GM18520 (cell line): ENCODE results near the gene GAL3ST3.
"Not testable (repeated sequence)": the region's sequence is repeated elsewhere in the genome, so short reads cannot be mapped to it uniquely, and the experiment has no call there.

Experiments
- ATAC-seq: cut with Tn5 transposase; IDR thresholded peaks from one replicate; pipeline ENCODE4 v1.9.1; 2021; ENCODE audit not compliant: unreplicated experiment

GAL3ST3 gene

DNA sequence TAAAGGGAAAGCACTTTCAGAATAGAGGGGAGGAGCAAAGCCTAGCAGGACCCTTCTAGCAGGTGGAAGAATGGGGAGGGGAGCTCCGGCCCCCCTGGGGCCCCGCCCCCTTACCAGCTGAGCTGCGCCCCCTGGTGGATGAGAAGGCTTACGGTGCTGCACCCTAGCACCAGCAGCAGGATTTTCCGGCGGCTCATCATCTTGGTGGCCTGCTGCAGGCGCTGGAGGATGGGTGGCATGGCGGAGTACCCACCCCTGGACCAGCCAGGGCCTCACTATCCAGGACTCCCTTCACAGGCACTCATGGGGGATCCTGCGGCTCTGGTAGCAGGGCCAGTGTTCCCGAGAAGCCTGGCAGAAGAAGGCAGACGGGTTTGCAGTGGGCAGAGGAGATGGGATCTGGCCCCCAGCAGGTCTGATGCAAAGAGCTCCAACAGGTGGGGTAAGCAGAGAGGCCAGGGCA, 3.8 kb downstream of the GAL3ST3 start:
- ATAC-seq = peak; percentile 41

DNA sequence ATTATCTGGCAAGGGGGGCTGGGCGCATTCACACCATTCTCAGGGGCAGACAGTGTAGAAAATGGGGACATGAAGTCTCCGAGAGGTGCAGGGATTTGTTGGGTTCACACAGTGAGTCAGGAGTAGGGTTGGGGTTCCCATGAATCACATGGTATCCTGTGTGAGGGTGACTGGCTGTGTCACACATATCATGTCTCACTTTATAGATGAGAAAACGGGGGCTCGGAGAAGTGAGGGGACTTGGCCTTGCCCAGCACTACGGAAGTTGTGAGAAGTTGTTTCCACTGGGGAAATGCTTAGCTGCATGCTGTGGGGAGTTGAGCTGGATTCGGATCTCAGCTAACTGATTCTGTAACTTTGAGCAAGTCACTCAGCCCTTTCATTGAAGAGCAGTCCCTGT, 4.2 kb downstream of the GAL3ST3 start:
- no peak for ATAC-seq

DNA sequence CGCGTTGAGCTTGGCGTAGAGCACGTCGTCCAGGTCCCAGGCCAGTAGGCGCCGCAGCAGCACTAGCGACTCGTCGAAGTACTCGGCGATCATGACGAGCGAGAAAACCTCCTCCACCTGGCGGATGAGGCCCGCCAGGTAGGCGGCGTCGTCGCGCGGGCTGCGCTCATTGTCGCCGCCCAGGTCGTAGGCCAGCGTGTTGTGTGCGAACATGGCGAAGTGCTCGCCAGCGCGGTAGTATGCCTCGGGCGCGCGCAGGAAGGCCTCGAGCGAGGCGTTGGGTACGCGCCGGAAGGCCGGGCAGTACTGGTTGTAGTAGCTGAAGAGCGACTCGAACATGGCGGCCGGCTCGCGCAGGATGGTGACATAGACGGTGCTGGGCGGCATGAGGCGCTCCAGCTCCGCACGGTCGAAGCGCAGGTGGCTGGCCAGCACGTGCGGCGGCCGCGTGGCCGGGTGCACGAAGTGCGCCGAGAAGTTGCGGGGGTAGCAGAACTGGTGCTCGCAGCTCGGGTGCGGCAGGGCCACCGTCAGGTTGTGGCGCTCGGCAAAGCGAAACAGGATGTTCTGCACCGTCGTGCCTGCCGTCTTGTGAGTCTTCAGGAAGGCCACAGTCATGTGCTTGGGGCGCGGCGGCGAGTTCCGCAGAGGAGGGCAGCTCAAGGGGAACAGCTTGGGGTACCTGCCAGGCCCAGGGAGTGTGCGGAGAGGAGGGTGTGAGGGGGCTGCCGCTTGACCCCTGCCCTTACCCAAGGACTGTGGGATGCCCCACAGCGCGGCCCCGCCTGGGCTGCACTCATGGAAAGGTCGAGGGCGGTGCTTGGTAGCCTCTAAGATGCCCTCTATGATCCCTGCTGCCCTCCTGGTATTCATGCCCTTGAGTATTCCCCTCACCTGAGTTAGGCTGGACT, 5.7 kb downstream of the GAL3ST3 start:
- ATAC-seq = no peak

DNA sequence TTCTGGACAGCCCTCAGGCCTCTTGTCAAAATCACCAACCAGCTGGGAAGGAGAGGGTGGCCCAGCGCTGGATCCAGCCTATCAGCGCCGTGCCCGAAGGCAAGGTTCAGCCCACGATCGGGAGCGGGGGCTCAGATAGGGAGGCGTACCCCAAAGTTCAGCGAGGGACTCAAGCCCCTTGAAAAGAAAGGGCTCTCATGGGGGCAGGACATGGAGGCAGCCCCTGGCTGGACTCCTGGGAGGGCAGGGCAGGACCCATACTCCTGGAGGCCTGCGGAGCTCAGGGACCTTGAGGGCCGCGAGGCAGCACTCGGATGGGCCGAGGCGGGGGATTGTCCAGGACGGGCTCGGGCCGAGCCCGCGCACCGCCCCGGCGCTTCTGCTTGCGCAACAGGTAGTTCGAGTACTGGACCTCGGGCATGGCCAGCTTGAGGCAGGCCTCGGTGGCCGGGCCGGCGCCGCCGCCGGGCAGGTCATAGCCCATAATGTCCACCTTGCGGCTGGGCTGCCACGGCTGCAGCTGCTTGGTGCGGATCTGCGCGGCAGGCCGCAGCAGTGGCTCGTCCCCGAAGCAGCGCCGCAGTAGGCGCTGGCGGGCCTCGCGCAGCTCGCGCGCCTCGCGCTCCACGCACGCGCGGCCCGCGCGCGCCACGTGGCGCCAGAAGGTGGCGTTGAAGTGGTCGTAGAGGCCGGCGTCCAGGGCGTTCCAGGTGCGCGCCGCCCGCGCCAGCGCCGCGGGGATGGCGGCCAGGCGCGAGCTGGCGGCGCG, 6.5 kb downstream of the GAL3ST3 start:
- ATAC-seq = no peak

DNA sequence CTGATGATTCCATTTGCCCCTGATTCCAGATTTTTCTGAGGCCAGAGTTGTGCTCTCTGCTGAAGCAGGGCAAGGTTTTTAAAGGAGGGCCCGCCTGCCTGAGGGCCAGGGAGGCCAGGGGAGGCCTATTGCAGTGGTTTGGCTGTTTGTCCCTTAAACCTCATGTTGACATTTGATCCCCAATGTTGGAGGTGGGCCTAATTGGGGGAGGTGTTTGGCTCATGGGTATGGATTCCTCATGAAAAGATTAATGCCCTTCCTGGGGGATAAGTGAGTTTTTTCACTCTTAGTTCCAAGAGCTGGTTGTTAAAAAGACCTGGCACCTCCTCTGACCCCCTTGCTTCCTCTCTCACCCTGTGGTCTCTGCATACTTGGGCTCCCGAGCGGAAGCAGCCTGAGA, 9.2 kb downstream of the GAL3ST3 start:
- no peak for ATAC-seq

DNA sequence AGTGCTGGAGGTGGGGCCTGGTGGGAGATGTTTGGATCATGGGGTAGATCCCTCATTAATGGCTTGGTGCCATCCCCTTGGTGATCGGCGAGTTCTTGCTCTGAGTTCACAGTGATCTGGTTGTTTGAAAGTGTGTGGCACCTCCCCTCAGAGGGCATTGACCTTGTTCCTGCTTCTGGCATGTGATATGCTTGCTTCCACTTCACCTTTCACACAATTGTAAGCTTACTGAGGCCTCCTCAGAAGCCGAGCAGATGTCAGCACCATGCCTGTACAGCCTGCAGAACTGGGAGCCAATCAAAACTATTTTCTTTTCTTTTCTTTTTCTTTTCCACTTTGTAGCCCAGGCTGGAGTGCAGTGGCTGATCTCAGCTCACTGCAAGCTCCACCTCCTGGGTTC, 11.6 kb downstream of the GAL3ST3 start:
- ATAC-seq = no peak

DNA sequence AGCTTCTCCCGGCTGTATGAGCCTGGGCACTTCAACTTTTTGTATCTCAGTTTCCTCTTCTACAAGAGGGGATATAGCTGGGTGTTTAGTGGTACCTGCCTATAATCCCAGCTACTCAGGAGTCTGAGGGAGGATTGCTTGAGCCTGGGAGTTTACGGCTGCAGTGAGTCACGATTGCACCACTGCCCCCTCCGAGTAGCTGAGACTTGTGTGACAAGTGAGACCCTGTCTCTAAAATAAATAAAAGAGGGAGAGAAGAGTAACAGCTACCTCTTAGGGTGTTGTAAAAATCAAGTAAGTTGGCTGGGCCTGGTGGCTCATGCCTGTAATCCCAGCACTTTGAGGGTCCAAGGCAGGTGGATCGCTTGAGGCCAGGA, 12.6 kb downstream of the GAL3ST3 start:
- ATAC-seq = no peak

DNA sequence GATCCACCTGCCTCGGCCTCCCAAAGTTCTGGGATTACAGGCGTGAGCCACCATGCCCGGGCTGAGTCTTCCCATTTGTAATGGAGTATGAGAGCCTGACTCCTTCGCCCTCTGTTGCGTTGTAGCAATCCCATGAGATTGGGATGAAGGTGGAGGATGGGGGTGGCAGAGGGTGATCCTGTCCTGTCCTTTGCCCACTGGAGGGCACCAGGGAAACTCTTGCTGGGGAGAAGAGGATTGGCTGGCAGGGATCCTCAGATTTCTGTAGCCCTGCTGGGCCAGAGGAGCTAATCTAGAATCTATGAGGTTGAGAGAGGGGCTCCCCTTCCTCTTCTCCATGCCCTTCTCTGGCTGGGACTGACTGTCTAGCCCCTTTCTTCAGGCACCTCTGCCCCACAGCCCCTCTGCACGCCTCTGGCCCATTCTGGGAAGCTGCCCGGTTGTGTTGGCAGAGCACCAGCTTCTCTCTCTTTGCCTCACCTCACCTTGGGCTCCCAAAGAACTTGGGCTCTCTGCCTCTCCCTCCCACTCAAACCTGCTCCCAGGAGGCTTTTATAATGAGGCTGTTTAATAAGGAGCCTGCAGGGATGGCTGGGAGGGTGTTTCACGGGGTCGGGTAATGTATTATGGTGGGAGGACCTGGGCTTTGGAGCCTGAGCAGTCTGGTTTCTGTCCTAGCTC, 13.2 kb downstream of the GAL3ST3 start:
- ATAC-seq = no peak

DNA sequence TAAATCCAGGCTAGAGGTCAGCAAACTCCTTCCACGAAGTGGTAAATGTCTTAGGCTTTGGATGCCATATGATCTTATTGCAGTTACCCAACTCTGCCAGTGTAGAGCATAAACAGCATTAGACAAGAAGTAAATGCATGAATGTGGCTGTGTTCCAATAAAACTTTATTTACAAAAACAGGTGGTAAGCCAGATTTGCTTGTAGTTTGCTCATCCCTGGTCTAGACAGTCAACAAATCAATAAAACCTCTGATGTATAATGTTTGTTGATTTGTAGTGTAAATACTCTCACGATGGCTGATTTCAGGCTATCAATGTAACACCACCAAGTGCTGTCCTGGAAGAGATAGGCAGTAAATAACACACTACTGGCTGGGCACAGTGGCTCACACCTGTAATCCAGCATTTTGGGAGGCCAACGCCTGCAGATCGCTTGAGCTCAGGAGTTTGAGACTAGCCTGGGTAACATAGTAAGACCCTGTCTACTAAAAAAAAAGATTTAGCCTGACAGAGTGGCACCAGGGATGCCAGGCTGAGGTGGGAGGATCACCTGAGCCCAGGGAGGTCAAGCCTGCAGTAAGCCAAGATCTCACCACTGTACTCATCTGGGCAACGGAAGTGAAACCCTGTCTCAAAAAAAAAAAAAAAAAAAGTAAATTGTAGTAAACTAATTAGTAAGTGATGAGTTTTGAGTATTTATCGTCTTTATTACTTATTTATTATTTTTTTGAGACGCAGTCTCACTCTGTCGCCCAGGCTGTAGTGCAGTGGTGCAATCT, 15.8 kb downstream of the GAL3ST3 start:
- no peak for ATAC-seq

DNA sequence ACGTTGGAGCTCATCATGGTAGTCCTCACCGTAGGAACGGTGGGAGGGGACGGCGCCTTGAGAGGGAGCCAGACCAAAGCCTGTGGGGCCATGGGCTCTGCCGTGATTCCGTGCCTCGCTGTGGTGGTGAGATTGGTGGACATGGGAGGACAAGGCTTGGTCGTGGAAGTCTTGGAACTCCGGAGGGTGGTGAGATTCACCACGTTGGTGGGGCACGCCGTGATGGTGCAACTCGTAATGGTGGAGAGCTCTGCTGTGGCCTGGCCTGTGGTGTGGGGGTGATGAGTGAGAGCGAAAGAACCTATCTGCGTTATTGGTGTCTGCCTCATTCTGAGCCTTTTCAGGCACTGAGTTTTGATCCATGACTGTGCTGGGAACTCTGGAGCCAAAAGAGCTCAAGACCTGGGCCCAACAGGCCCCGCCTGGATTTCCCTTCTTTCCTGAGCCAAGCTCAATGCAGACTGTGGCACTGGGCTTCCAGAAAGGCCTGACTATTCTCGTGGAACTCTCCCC, 22.9 kb downstream of the GAL3ST3 start, which contains the start of gene CATSPER1:
TSS of gene CATSPER1 (minus strand) at position 463 of the 513 bp plus-strand sequence. CDS start at position 363, 100 bp downstream.
- no peak for ATAC-seq

DNA sequence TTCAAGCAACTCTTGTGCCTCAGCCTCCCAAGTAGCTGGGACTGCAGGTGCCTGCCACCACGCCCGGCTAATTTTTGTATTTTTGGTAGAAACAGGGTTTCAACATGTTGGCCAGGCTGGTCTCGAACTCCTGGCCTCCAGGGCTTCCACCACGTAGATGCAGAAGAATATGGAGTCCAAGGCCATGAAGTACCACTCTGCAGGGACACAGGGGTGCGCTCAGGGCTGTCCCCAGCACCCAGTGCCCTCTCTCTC, 25.8 kb downstream of the GAL3ST3 start:
- not testable (repeated sequence) for ATAC-seq

DNA sequence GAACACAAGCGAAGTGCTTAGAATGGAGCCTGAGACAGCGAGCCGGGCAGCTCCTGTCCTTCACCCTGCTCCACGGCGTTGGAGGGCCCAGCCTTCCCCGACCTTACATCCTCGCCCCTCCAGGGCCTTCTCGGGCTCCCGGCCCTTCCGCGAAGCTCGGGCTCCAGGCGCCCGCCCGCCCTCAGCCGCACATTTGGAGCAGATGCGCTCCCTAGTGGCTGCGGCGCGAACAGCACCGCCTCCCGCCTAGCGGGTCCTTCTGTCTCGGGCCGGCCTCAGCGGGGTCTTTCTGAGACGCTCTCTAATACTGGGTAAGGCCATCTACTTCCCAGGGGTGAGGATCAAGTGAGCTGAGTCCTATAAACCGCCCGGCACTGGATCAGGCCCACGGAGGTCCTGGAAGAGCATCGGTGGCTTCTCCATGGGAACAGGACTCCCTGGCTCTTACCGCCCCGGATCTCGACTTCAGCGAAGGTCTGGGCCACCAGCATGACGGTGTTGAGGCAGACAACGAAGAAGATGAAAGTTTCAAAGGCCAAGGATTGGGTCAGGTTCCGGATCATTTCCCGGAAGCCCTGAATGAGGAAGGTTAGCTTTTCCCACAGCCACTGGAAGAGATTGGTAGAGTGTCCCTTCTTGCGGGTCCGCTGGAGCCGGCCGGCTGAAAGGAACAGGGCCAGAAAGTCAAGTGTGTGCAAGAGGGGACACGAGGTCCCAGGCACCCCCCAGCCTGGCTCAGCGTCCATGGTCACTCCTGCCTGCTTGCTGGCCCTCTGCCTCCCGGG, 26.4 kb downstream of the GAL3ST3 start:
- no peak for ATAC-seq

DNA sequence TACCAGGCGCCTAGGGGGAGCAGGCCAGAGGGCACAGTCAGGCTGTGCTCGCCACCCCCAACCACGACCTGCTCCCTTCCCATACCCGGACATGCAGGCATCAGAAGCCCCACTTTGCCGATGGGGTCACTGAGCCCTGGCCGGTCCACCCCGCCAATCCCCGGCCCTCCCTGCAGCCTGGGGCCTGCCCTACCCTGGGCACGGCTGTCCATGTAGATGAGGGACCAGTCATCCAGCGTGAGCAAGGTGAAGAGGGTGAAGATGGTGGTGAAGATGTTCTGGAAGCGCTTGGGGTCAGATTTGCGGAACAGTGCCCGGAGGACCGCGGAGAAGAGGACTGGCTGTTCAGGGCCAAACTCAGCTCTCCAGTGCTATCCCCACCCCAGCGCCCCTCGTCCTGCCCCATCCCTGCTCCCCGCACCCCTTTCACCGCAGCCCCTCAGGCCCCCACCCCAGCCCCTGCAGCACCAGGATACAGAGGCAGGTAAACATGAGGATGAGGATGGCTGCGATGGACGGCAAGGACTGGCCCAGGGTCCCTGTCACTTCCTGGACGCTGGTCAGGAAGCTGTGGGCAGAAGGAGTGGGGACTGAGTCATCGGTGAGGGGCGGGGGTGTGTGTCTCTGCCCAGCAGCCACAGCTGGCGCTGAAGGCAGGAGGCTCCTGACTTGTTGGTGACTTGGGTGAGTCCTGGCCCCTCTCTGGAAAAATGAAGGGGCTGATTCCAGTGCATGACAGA, 28.2 kb downstream of the GAL3ST3 start:
- no peak for ATAC-seq

DNA sequence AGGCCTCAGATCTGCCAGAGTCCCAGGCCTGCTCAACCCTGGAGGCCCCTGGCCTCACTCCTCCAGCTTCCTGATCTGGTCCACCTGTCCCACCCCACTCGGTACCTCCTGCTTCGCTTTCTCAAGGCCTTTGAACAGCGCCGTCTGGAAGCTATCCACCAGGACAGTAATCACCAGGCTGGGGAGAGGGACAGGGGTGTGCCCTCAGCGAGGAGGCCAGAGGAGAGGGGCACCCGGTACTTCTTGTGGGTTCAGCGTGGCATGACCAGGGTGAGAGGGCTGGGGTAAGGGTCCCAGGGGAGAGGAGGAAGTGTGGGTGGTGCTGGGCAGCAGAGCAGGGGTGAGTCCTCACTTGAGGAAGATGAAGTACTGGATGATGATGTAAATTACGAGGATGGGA, 28.7 kb downstream of the GAL3ST3 start:
- ATAC-seq = no peak

DNA sequence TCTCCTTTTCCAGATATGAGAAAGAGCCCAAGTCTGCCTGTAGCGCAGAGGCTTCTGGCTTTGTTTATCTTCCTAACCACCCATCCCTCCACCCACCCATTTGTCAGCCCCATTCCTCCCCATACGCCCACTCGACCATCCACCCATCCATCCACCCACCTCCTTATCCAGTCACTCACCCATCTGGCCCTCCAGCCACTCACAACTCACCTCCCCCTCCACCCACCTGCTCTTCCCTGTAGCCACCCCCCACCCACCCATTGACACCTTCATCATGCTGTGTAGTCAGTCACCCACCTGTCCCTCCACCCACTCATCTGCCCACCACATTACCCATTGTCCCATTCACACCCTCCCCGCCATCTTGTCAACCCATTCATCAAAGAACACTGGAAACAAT, 31.6 kb downstream of the GAL3ST3 start:
- no peak for ATAC-seq

DNA sequence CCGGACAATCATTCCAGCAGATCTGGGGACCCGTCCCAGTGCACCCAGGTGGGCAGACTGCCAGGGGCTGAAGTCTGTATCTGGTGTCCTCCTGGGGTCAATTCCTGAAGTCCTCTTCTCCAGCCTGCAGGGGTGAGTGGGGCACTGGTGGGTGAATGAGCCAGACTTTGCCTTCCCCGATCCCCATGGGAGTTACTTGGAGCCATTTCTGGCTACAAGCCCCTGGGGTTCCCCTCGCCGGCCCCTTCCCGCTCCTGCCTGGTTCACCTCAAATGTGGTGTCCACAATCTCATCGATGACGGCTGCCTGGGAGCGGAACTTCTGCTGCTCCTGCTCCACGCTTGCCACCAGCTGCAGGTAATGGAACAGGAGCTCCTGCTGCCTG, 32.2 kb downstream of the GAL3ST3 start:
- ATAC-seq = no peak

DNA sequence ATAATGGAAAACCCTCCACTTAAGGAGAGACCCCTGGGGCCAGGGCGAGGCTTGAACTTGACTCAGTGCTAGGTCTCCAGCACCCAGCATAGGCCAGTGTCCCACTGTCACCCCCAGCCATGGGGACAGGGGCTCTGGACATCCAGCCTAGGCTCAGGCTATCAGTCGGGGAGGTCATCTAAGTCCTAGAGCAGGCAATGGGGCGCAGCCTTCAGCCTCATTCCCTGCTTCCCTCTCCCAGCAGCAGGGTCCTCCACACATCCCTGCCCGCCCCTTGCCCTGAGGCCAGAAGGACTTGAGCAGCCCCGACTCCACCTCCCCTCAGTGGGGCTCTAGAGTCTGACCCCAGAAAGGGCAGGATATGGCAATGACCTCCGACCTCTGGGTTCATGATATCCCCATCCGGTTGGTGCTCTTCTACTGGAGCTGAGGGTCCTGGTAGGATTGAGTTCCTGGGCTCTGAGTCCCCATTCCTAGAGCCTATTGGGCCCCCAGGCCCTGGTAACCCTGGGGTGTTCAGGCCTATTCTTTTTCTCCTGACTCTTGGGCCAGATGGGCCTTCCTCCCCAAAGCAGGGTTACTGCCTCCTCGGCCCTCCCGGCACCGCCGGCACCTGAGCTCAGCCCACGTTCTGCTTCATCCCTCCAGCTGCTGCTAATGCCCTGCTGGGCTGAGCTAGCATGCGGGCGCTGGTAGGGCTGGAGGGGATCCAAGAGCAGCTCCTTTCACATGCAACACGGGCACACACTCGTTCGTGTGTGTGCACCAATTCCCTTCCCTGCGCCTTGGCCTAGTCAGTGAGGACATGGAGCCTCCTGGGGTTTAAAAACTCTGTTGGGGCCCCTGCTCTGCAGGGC, 32.8 kb downstream of the GAL3ST3 start:
- ATAC-seq = no peak

DNA sequence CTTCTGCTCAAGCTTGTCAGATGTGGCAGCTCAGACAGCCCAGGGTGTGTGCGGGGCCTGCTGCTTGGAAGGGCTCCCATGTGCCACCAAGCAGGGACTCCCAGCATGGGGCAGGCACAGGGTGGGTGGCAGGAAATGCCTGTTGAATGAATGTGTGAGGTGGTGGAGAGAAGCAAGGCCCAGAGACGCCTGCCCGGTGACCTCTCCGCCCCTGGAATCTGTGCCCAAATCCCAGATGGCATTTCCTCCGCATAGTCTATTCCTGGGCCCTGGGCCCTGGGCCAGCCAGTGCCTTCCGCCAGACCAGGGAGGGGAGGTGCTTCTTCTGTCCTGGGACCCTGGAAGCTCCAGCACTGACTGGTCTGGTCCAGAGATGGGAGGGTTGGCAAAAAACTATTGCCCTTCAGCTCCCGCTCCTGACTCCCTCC, 33.5 kb downstream of the GAL3ST3 start:
- ATAC-seq = no peak
